Measurements from ENCODE around the gene ZNF362. TPM values are rescaled to one million over a fixed set of nuclear protein-coding genes. Genes with fewer than 3 reads are reported as not detected.

ZNF362 gene
- total RNA-seq, 4 donors from 2014 or later, result 8.2 to 16.6 (median 11.1) TPM

- no peak for TF ChIP-seq CTCF (IDR thresholded peaks at IDR 0.05; ENCODE audit: low read depth)
Observed at GRCh38 chr1:33268927-33269610, 12.8 kb downstream of the ZNF362 start.

GRCh38 chr1:33269621-33270020, 13.3 kb downstream of the ZNF362 start:
- TF ChIP-seq CTCF (IDR thresholded peaks at IDR 0.05; ENCODE audit: low read depth), result no peak

GRCh38 chr1:33270379-33270778, 14.1 kb downstream of the ZNF362 start:
- no peak for TF ChIP-seq CTCF (IDR thresholded peaks at IDR 0.05; ENCODE audit: low read depth)

- TF ChIP-seq CTCF (IDR thresholded peaks at IDR 0.05; ENCODE audit: low read depth), result no peak
Observed at GRCh38 chr1:33270808-33271465, 14.6 kb downstream of the ZNF362 start.

- TF ChIP-seq CTCF (IDR thresholded peaks at IDR 0.05; ENCODE audit: low read depth), result no peak
Observed at GRCh38 chr1:33271666-33272505, 15.6 kb downstream of the ZNF362 start.

- no peak for TF ChIP-seq CTCF (IDR thresholded peaks at IDR 0.05; ENCODE audit: low read depth)
Observed at GRCh38 chr1:33272509-33272908, 16.2 kb downstream of the ZNF362 start.

- no peak for TF ChIP-seq CTCF (IDR thresholded peaks at IDR 0.05; ENCODE audit: low read depth)
Observed at GRCh38 chr1:33272930-33273329, 16.6 kb downstream of the ZNF362 start.

All from subcutaneous adipose tissue (tissue), 4 donors.